HG03575 (cell line): ENCODE measurements around the gene RBM18.

Experiments
- ATAC-seq: cut with Tn5 transposase; IDR thresholded peaks from one replicate; pipeline ENCODE4 v1.9.1; 2021; ENCODE audit not compliant: unreplicated experiment, insufficient number of reproducible peaks, low FRiP score; ENCODE audit errors: extremely low read depth

The RBM18 gene

DNA sequence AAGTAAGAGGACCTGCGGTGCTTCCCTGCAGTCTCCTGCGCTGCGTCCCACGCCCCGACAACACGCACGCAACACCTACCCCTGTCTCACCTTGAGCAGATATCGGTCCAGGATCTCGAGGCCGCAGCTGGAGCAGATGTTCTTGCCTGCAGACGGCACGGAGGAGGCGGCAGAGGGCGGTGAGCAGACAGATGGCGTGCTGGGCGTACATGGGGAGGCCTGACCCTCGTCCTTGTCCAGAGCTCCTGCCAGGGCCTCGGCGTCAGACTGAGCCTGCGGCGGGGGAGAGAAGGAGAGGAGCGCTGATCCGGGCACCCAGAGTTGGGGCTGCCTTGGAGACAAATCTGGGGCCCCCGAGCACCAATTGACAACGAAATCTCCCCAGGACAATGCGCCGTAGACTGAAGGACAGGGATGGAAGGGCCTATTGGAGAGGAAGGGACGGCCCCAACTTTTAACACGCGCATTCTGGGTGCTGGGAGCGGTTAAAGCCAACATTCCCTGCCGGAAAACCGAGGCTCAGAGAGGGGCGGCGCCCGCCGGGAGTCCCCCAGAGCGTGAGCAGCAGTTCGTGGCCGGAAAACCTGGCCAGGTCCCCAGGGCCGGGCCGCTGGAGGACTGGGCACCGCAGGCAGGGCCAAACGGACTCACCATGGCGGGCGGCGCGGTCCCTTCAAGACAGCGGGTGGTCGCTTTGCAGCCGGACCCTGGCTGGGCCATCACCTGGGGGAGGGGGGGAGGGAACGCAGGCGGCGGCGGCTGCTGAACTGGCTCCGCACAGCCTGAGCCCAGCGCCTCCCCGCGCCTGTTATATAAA, 37.7 kb downstream of the RBM18 start:
- ATAC-seq: no peak

- no peak for ATAC-seq
Observed at GRCh38 chr9:122226142-122226757, 38.4 kb downstream of the RBM18 start.

GRCh38 chr9:122225312-122226141, 39.1 kb downstream of the RBM18 start:
- no peak for ATAC-seq

DNA sequence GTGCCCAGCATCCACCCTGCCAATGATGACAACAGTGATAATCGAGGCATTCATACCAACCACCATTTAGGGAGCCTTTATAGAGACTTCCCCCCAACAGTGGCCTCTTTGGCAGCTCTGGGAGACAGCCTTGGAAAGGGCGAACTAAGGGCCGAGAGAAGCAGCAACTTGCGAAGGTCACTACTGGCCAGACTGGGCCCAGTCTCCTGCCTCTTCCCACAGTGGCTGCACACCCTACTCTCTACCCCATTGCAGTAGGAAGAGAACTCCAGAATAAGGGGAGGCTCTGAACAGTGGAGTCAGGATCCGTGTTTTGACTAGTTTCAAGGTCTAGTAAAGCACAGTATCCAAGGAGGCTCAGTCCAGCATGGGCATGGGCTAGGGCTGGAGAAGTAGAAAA, 41.2 kb downstream of the RBM18 start:
- ATAC-seq: no peak

- ATAC-seq: no peak
Observed at GRCh38 chr9:122222791-122223190, 41.8 kb downstream of the RBM18 start.

DNA sequence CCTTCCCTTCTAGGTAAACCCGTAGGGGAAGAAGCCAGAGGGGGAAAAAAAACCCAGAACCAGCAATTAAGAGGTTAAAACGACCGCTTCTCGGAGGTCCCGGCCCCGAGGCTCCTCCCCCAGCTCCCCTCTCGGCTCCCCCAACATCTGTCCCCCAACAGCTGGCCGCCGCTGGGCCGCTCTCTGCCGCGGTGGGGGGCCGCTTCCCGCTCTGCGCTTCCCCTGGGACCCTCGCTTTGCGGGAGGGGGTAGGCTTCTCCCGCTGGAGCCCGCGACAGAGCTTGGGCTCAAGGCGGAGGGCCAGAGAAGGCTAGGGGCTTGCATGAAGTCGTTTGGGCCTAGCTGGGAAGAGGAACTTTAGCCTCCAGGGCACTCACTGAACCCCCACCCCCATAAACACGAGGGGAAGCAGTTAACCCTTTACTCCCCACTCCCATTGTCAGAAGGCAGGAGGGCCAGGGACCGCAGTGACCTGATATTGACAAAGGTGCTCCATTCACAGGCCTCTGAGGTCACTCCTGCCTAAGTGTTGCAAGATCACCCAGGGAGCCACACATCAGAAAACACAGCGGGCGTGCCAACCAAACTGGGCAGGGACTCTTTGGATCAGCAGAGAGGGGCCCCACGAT, 43.3 kb downstream of the RBM18 start:
- ATAC-seq: no peak

DNA sequence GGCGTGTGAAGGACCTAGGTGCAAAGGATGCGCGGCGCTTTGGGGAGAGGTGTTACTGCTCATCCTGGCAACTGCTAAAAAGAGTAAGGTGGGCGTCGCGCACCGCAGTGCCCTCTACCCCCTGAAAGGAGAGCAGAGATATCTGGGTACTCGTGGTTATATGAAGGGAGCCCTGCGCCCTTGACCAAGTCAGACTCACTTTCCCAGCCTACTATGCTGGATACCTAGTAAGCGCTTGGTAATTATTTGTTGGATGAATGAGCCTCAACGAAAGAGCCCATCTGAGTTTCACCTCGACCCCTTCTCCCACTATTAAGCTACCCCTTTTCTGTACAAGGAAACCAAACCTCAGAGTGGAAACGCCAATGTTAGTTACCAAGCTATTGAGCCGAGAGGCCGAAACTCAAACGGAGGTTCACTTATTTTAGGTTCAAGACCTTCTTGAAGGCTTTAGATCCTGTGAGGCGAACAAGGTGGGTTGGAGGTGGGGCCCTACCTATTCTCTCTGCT, 43.9 kb downstream of the RBM18 start:
- ATAC-seq: no peak

DNA sequence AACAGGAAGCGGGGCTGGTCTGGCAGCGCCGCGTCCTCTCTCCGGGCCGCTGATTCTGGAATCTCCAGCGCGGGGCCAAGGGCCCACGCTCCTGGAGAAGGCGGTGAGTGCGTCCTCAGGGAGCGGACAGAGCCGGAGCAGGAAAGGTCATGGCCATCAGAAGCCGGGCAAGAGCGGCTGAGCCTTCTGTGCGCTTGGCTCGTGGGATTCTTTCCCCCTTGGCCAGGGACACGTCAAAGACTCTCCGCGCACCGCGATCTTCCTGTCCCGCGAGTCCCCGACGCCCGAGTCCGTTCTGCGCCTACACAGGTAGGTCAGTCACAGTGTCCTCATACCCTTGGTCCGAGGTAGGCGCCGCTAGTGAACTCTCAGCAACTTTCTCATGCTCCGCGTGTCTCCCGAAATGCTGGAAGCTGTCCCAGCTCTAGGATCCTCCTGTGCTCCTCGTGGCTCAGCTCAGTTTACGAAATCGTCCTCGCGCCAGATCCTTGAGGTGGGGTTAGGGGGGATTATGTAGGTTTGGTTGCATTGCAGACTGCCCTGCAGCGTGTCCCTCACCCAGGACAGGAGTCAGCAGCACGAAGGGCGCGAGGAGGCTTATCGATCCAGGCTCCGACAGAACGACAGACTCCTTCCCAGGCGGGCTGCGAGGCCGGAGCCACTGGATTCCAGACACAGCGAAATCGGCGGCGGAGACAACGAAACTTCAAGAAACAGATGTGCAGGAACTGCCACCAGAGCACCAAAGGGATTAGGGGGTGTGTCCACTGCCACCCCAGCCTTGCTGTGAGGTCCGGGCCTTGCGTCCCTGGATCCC, 44.6 kb downstream of the RBM18 start:
- ATAC-seq: no peak

- ATAC-seq: no peak
Observed at GRCh38 chr9:122218935-122219855, 45.4 kb downstream of the RBM18 start.

- ATAC-seq: no peak
Observed at GRCh38 chr9:122218071-122218934, 46.3 kb downstream of the RBM18 start.

- ATAC-seq: no peak
Observed at GRCh38 chr9:122217640-122218039, 47.0 kb downstream of the RBM18 start.

DNA sequence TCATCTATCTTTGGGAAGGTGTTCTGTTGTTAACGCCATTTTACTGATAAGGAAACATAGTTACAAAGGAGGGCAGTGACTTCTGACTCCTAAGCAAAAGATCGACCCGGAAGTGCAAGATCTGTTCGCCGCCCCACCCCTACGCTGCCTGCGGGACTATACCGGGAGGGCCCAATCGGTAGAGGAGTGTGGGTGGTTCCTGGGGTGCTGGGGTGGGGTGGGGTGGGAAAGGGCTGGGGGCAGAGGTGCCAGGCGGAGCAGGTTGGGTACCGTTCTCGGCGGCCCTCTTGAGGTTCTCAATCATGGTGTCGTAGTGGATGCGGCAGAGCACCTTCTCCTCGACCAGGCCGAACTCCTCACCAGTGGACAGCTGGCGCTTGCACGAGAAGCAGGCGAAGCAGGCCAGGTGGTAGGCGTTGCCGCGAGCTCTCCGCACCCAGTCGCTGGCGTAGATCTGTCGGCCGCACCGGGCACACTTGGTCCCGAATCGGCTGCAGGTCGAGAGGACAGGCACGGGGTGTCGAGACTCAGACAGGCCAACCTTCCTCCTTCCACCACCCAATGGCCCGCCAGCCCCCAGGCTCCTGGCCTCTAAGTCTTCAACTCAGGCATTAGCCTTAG, 47.7 kb downstream of the RBM18 start:
- no peak for ATAC-seq

GRCh38 chr9:122216138-122216797, 48.4 kb downstream of the RBM18 start:
- ATAC-seq: no peak

DNA sequence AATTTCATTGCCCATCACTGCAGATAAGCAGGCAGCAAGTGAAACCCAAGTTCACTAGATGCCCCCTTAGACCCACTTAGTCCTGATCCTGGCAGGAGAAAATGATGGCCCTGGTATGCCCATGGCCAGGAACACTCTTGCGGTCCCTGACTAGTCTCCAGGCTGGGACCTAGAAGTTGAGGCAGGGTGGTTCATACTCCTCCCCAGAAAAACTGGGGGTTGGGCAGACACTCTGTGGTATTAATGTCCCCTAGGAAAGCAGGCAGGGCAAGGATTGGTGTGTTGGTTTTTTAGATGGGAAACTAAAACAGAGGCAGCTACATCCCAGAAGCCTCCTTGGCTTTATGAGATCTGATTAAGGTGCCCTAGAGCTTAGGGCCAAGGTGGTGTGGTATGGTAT, 49.0 kb downstream of the RBM18 start:
- no peak for ATAC-seq

GRCh38 chr9:122214507-122214906, 50.1 kb downstream of the RBM18 start:
- no peak for ATAC-seq
